SU-DHL-6 (cell line): ENCODE measurements around the gene FAM114A1.

ENCODE experiments used
- EZH2phosphoT487 ChIP-seq: fragments of 200-600 bp; sonication (generic), shearing (Covaris generic); conservative IDR thresholded peaks from 2 replicates; pipeline ENCODE4 v1.6.1; 2018; ENCODE audit warnings: mild to moderate bottlenecking, antibody characterized with exemption, low read length, moderate library complexity, mixed read lengths
- TF ChIP-seq, protein P1 (sequence below): fragments of 200-600 bp; sonication (generic); IDR thresholded peaks from one replicate; pipeline ENCODE4 v1.5.1; 2017; ENCODE audit warnings: antibody characterized with exemption, mild to moderate bottlenecking, low read length, moderate library complexity; ENCODE audit not compliant: insufficient read depth, poor library complexity, severe bottlenecking

DNA sequence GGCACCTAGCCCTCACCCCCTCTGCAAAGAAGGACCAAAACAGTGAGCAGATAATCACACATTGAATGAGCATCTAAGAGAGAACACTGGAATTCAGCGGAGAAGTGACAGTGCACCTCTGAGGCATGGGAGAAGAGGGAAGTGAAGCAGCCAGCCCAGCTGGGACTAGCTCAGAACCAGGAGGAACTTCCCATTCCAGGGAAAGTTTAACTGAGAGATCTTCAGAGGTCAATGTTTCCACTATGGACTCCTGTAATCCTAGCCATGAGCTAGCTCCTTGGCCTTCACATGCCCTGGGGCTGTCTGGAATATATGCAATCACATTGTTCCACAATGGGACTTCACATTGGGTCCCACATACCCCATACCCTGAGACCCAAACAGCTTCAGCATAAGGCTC lies 35.4 kb upstream of the FAM114A1 start:
- TF ChIP-seq, protein P1, sequence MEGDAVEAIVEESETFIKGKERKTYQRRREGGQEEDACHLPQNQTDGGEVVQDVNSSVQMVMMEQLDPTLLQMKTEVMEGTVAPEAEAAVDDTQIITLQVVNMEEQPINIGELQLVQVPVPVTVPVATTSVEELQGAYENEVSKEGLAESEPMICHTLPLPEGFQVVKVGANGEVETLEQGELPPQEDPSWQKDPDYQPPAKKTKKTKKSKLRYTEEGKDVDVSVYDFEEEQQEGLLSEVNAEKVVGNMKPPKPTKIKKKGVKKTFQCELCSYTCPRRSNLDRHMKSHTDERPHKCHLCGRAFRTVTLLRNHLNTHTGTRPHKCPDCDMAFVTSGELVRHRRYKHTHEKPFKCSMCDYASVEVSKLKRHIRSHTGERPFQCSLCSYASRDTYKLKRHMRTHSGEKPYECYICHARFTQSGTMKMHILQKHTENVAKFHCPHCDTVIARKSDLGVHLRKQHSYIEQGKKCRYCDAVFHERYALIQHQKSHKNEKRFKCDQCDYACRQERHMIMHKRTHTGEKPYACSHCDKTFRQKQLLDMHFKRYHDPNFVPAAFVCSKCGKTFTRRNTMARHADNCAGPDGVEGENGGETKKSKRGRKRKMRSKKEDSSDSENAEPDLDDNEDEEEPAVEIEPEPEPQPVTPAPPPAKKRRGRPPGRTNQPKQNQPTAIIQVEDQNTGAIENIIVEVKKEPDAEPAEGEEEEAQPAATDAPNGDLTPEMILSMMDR: no peak
- TF ChIP-seq EZH2phosphoT487: no peak
